ENCODE results near the gene ARID1B. TPM values are rescaled to one million over a fixed set of nuclear protein-coding genes. Genes with fewer than 3 reads are reported as not detected.

Gene ARID1B
- total RNA-seq, 1 donor from 2014 or later: 75.4 TPM

GRCh38 chr6:157090736-157091135 lies 313.6 kb downstream of the ARID1B start:
- Histone ChIP-seq H3K36me3 (ENCODE audit: insufficient read depth, low read length) (no peaks in the 10 kb centered on the region), H3K9ac (ENCODE audit: low read length) (no peak overlapping the region), H3K9me3 (ENCODE audit: insufficient read depth, low read depth, low read length) (no peaks in the 10 kb centered on the region), H3K4me2 (ENCODE audit: low read length) (no peak overlapping the region), H3K4me1 (ENCODE audit: insufficient read depth, low read length) (peaks cover 6% of the 10 kb centered on the region), H3K79me2 (ENCODE audit: insufficient read depth, low read length) (peaks cover 8% of the 10 kb centered on the region), H3K27me3 (ENCODE audit: insufficient read depth, low read length) (no peaks in the 10 kb centered on the region), H4K20me1 (ENCODE audit: insufficient read depth, low read length) (peaks cover 8% of the 10 kb centered on the region), H3K4me3 (ENCODE audit: insufficient read depth, low read depth, low read length) (no peak overlapping the region), H3K27ac (ENCODE audit: low read depth, low read length) (no peak overlapping the region), H2AFZ (ENCODE audit: low read depth, low read length) (no peak overlapping the region)
- TF ChIP-seq CTCF (IDR thresholded peaks at IDR 0.05; ENCODE audit: insufficient read depth, low read depth, low read length) (no peak), EZH2 (IDR thresholded peaks at IDR 0.05; ENCODE audit: insufficient read depth, low read length) (no peak)
- Mint-ChIP-seq H3K27ac (ENCODE audit: unreplicated experiment) (no peak overlapping the region), H3K36me3 (ENCODE audit: low read depth, unreplicated experiment) (peaks cover 15% of the 10 kb centered on the region), H3K4me1 (ENCODE audit: low read depth, unreplicated experiment) (peaks cover 32% of the 10 kb centered on the region), H3K27me3 (ENCODE audit: low read depth, unreplicated experiment) (no peaks in the 10 kb centered on the region), H3K9me3 (ENCODE audit: unreplicated experiment) (no peaks in the 10 kb centered on the region), H3K4me3 (ENCODE audit: unreplicated experiment) (no peak overlapping the region)
- DNase-seq (ENCODE audit: low read depth) (no peak), FAIRE-seq (no peak)

- H3K27me3 ChIP-seq (ENCODE audit: insufficient read depth, low read length): no peaks in the 10 kb centered on the region
- Mint-ChIP-seq H3K4me1 (ENCODE audit: low read depth, unreplicated experiment) (peaks cover 32% of the 10 kb centered on the region), H3K4me3 (ENCODE audit: unreplicated experiment) (no peak overlapping the region), H3K36me3 (ENCODE audit: low read depth, unreplicated experiment) (peaks cover 15% of the 10 kb centered on the region), H3K27me3 (ENCODE audit: low read depth, unreplicated experiment) (no peaks in the 10 kb centered on the region), H3K9me3 (ENCODE audit: unreplicated experiment) (no peaks in the 10 kb centered on the region), H3K27ac (ENCODE audit: unreplicated experiment) (no peak overlapping the region)
- no peak for DNase-seq (ENCODE audit: low read depth)
- no peak overlapping the region for H3K4me2 ChIP-seq (ENCODE audit: low read length)
- peaks cover 8% of the 10 kb centered on the region for H3K79me2 ChIP-seq (ENCODE audit: insufficient read depth, low read length)
- no peak overlapping the region for H3K9ac ChIP-seq (ENCODE audit: low read length)
- no peak overlapping the region for H3K4me3 ChIP-seq (ENCODE audit: insufficient read depth, low read depth, low read length)
- H3K9me3 ChIP-seq (ENCODE audit: insufficient read depth, low read depth, low read length): no peaks in the 10 kb centered on the region
- TF ChIP-seq EZH2 (IDR thresholded peaks at IDR 0.05; ENCODE audit: insufficient read depth, low read length): no peak
- TF ChIP-seq CTCF (IDR thresholded peaks at IDR 0.05; ENCODE audit: insufficient read depth, low read depth, low read length): no peak
- peaks cover 8% of the 10 kb centered on the region for H4K20me1 ChIP-seq (ENCODE audit: insufficient read depth, low read length)
- no peak for FAIRE-seq
- H2AFZ ChIP-seq (ENCODE audit: low read depth, low read length): no peak overlapping the region
- peaks cover 6% of the 10 kb centered on the region for H3K4me1 ChIP-seq (ENCODE audit: insufficient read depth, low read length)
- no peaks in the 10 kb centered on the region for H3K36me3 ChIP-seq (ENCODE audit: insufficient read depth, low read length)
- no peak overlapping the region for H3K27ac ChIP-seq (ENCODE audit: low read depth, low read length)
Measured at GRCh38 chr6:157091243-157091642, 314.1 kb downstream of the ARID1B start.

- Histone ChIP-seq H3K36me3 (ENCODE audit: insufficient read depth, low read length) (no peaks in the 10 kb centered on the region), H3K9me3 (ENCODE audit: insufficient read depth, low read depth, low read length) (no peaks in the 10 kb centered on the region), H4K20me1 (ENCODE audit: insufficient read depth, low read length) (peaks cover 8% of the 10 kb centered on the region), H2AFZ (ENCODE audit: low read depth, low read length) (no peak overlapping the region), H3K4me3 (ENCODE audit: insufficient read depth, low read depth, low read length) (no peak overlapping the region), H3K79me2 (ENCODE audit: insufficient read depth, low read length) (peaks cover 8% of the 10 kb centered on the region), H3K27ac (ENCODE audit: low read depth, low read length) (no peak overlapping the region), H3K9ac (ENCODE audit: low read length) (no peak overlapping the region), H3K27me3 (ENCODE audit: insufficient read depth, low read length) (no peaks in the 10 kb centered on the region), H3K4me1 (ENCODE audit: insufficient read depth, low read length) (peaks cover 6% of the 10 kb centered on the region), H3K4me2 (ENCODE audit: low read length) (no peak overlapping the region)
- Mint-ChIP-seq H3K27me3 (ENCODE audit: low read depth, unreplicated experiment) (no peaks in the 10 kb centered on the region), H3K9me3 (ENCODE audit: unreplicated experiment) (no peaks in the 10 kb centered on the region), H3K4me3 (ENCODE audit: unreplicated experiment) (no peak overlapping the region), H3K27ac (ENCODE audit: unreplicated experiment) (peak overlapping the region; percentile 8), H3K4me1 (ENCODE audit: low read depth, unreplicated experiment) (peaks cover 32% of the 10 kb centered on the region), H3K36me3 (ENCODE audit: low read depth, unreplicated experiment) (peaks cover 16% of the 10 kb centered on the region)
- TF ChIP-seq CTCF (IDR thresholded peaks at IDR 0.05; ENCODE audit: insufficient read depth, low read depth, low read length) (no peak), EZH2 (IDR thresholded peaks at IDR 0.05; ENCODE audit: insufficient read depth, low read length) (no peak)
- FAIRE-seq (no peak), DNase-seq (ENCODE audit: low read depth) (no peak)
Measured at GRCh38 chr6:157091856-157092460, 314.8 kb downstream of the ARID1B start.

Data from astrocyte (in vitro differentiated cells and primary cell).